CD14-positive monocyte (primary cell): ENCODE data around the gene NUP50. TPM values are rescaled to one million over a fixed set of nuclear protein-coding genes. Genes with fewer than 3 reads are reported as not detected.

Experiments
- DNase-seq, 3 donors: peaks; one replicate each; pipeline ENCODE4 v3.0.0-alpha.2; 2011 to 2022
- H2AFZ ChIP-seq: 2 replicates; pipeline ENCODE4 v1.6.0; 2012; ENCODE audit warnings: mild to moderate bottlenecking, low read depth, low read length, inconsistent platforms; ENCODE audit not compliant: insufficient read depth, poor library complexity, severe bottlenecking
- H3K27ac ChIP-seq, 2 donors: 1 replicate in 1 of 2; 2 replicates in 1 of 2; pipeline ENCODE4 v1.5.1; 2012 to 2013; ENCODE audit warnings: low read length in 2 of 2, control low read depth in 1 of 2, inconsistent platforms in 1 of 2, low read depth in 1 of 2, mild to moderate bottlenecking in 1 of 2
- H3K27me3 ChIP-seq, 2 donors: one replicate each; pipeline versions ENCODE4 v1.6.0 to v1.6.1; 2011 to 2013; ENCODE audit warnings: low read length in 2 of 2; ENCODE audit not compliant: control insufficient read depth in 2 of 2, insufficient read depth in 2 of 2
- H3K36me3 ChIP-seq, 2 donors: replicated peaks in 1 of 2; 1 replicate in 1 of 2; 2 replicates in 1 of 2; pipeline versions ENCODE4 v1.5.1 to v1.6.1; 2012 to 2013; ENCODE audit warnings: low read length in 2 of 2, control low read depth in 1 of 2, inconsistent platforms in 1 of 2, mild to moderate bottlenecking in 1 of 2; ENCODE audit not compliant: insufficient read depth in 2 of 2, control insufficient read depth in 1 of 2
- H3K4me1 ChIP-seq, 2 donors: 1 replicate in 1 of 2; 2 replicates in 1 of 2; pipeline versions ENCODE4 v1.5.1 to v1.6.1; 2012 to 2013; ENCODE audit warnings: low read length in 2 of 2, control low read depth in 1 of 2, inconsistent platforms in 1 of 2, mild to moderate bottlenecking in 1 of 2, moderate library complexity in 1 of 2; ENCODE audit not compliant: insufficient read depth in 2 of 2, control insufficient read depth in 1 of 2
- H3K4me2 ChIP-seq: replicated peaks from 2 replicates; pipeline ENCODE3; 2012; ENCODE audit warnings: low read length, moderate library complexity, mild to moderate bottlenecking; ENCODE audit not compliant: poor library complexity, severe bottlenecking; ENCODE audit errors: extremely low read depth
- H3K4me3 ChIP-seq, 3 experiments: fragments of 200-600 bp in 1 of 3; sonication (generic) in 1 of 3; replicated peaks in 1 of 3; 1 replicate in 2 of 3; 2 replicates in 1 of 3; pipeline ENCODE4 v1.5.1; 2011 to 2013; ENCODE audit warnings: low read length in 3 of 3, mild to moderate bottlenecking in 3 of 3, control low read depth in 2 of 3, low read depth in 2 of 3, inconsistent platforms in 1 of 3, moderate library complexity in 1 of 3
- H3K79me2 ChIP-seq: 2 replicates; pipeline ENCODE4 v1.6.0; 2012; ENCODE audit warnings: mild to moderate bottlenecking, control low read depth, inconsistent platforms, low read length, moderate library complexity; ENCODE audit not compliant: insufficient read depth
- H3K9ac ChIP-seq: 2 replicates; pipeline ENCODE4 v1.6.0; 2017; ENCODE audit warnings: low read length, mild to moderate bottlenecking; ENCODE audit not compliant: insufficient read depth, poor library complexity, severe bottlenecking
- H3K9me3 ChIP-seq, 2 donors: replicated peaks in 1 of 2; 1 replicate in 1 of 2; 2 replicates in 1 of 2; pipeline versions ENCODE4 v1.5.1 to v1.6.1; 2012 to 2013; ENCODE audit warnings: low read length in 2 of 2, control low read depth in 1 of 2; ENCODE audit not compliant: control insufficient read depth in 1 of 2, insufficient read depth in 1 of 2
- H4K20me1 ChIP-seq: 2 replicates; pipeline ENCODE4 v1.6.0; 2012; ENCODE audit warnings: mild to moderate bottlenecking, low read length, control low read depth, moderate library complexity; ENCODE audit not compliant: insufficient read depth
- H3K27ac Mint-ChIP-seq, 7 donors: one replicate each; pipeline ENCODE4 v1.8.0; 2020; ENCODE audit warnings: mild to moderate bottlenecking in 7 of 7, mixed read lengths in 7 of 7, moderate library complexity in 6 of 7, inconsistent platforms in 2 of 7
- H3K27me3 Mint-ChIP-seq, 3 donors: one replicate each; pipeline ENCODE4 v1.8.0; 2021 to 2022; ENCODE audit warnings: low read depth in 3 of 3, mild to moderate bottlenecking in 3 of 3, mixed read lengths in 3 of 3, moderate library complexity in 3 of 3, inconsistent platforms in 1 of 3
- H3K36me3 Mint-ChIP-seq, 2 donors: one replicate each; pipeline ENCODE4 v1.8.0; 2020; ENCODE audit warnings: mixed read lengths in 2 of 2, inconsistent platforms in 1 of 2, mild to moderate bottlenecking in 1 of 2
- H3K4me1 Mint-ChIP-seq: one replicate; pipeline ENCODE4 v1.8.0; 2020; ENCODE audit warnings: mild to moderate bottlenecking, mixed read lengths
- H3K4me3 Mint-ChIP-seq, 2 donors: one replicate each; pipeline ENCODE4 v1.8.0; 2020; ENCODE audit warnings: mild to moderate bottlenecking in 2 of 2, mixed read lengths in 2 of 2, moderate library complexity in 1 of 2
- H3K9me3 Mint-ChIP-seq, 7 donors: one replicate each; pipeline ENCODE4 v1.8.0; 2020 to 2022; ENCODE audit warnings: mixed read lengths in 7 of 7, mild to moderate bottlenecking in 6 of 7, moderate library complexity in 6 of 7, inconsistent platforms in 2 of 7
- WGBS: methylation state at CpG from one replicate; pipeline ENCODE4 v1.1.5; 2013; ENCODE audit warnings: missing lambda C conversion rate; ENCODE audit not compliant: insufficient coverage; 5-methylcytosine and 5-hydroxymethylcytosine counted together
- intact Hi-C, 2 donors: fragments of 100-400 bp; cut with micrococcal nuclease; formaldehyde crosslinking; loops; one replicate each; pipeline versions ENCODE4 v1.15.0 to v1.15.1; 2023
- polyA plus RNA-seq, 3 donors: library from polyadenylated mRNA; depleted of rRNA in 1 of 3; unstranded in 2 of 3; stranded (reverse) in 1 of 3; fragments of 300-500 nt in 2 of 3; fragments of >200 nt in 1 of 3; fragmentation: Illumina TruSeq in 2 of 3; gene quantifications; 1 replicate in 2 of 3; 2 replicates in 1 of 3; pipeline ENCODE4 v1.2.3, GENCODE V29; 2012 to 2021
- TF ChIP-seq, protein P1 (sequence below): fragments of 200-600 bp; IDR thresholded peaks from one replicate; pipeline ENCODE4 v1.8.0; 2022; ENCODE audit warnings: antibody characterized with exemption, mild to moderate bottlenecking

Gene NUP50
- polyA plus RNA-seq, 3 donors: 23.4 to 28.4 (median 26.9) TPM

DNA sequence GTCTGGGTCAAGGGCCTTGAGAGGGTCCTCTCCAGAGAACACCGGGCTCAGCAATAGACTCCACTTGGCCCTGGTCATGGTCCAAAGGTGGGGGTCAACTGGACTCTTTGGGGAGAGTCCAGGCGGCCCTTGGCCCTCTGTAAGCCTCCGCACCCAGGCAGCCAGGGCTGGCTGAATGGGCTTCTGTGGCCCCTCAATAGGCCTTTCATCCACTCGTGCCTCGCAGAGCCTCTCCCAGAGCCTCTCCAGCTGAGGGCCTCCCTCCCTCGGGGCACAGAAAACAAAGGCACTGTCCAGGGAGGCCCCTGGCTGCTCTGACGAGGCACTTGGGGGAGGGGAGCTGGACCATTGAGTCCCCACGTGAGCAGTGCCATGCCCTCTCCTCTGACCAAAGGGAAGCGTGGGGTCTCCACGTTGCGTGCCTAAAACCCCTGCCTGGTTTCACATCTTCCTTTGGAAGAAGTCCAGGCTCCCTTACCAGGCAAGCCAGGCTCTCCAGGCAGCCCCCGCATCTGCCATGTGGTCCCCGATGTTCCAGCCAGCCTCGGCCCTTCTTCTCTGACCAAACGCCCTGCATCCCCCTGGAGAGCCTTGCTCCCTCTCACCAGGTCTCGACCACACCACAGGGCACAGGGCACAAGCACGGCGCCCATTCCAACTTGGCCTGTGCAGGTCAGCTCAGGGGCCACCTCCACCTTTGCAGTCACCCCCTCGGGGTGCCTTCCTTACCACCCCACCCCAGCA is 61.4 kb downstream of the NUP50 start:
- Mint-ChIP-seq H3K27me3 (no peaks in the 10 kb centered on the region), H3K4me1 (peaks cover 91% of the 10 kb centered on the region), H3K27ac (peak overlapping the region; percentile 97 to 100 (median 99)), H3K9me3 (peaks cover 0 to 3% (median 0%) of the 10 kb centered on the region in 7 donors), H3K4me3 (peak overlapping the region in 1 of 2 donors; percentile 80), H3K36me3 (peaks cover 12 to 28% of the 10 kb centered on the region in 2 donors)
- TF ChIP-seq, protein P1, sequence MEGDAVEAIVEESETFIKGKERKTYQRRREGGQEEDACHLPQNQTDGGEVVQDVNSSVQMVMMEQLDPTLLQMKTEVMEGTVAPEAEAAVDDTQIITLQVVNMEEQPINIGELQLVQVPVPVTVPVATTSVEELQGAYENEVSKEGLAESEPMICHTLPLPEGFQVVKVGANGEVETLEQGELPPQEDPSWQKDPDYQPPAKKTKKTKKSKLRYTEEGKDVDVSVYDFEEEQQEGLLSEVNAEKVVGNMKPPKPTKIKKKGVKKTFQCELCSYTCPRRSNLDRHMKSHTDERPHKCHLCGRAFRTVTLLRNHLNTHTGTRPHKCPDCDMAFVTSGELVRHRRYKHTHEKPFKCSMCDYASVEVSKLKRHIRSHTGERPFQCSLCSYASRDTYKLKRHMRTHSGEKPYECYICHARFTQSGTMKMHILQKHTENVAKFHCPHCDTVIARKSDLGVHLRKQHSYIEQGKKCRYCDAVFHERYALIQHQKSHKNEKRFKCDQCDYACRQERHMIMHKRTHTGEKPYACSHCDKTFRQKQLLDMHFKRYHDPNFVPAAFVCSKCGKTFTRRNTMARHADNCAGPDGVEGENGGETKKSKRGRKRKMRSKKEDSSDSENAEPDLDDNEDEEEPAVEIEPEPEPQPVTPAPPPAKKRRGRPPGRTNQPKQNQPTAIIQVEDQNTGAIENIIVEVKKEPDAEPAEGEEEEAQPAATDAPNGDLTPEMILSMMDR: no peak
- DNase-seq: peak in 1 of 3 donors; percentile 34
- Histone ChIP-seq H3K27me3 (no peaks in the 10 kb centered on the region), H3K4me1 (peaks cover 93% of the 10 kb centered on the region in 2 donors), H2AFZ (peak overlapping the region; percentile 59), H3K4me2 (peak overlapping the region; percentile 30), H3K9ac (peak overlapping the region; percentile 73), H3K27ac (peak overlapping the region; percentile 95 to 98), H3K36me3 (peaks cover 0 to 7% of the 10 kb centered on the region in 2 donors), H3K4me3 (peak overlapping the region in 1 of 3 experiments; percentile 4), H3K9me3 (no peaks in the 10 kb centered on the region), H4K20me1 (peaks cover 53% of the 10 kb centered on the region), H3K79me2 (peaks cover 98% of the 10 kb centered on the region)
- intact Hi-C loops: loop anchor here in 1 of 2 donors (5.0 kb wide), 2 partner anchors 58 to 87 kb away; no protein-coding TSS in a partner anchor
- WGBS: 62% methylated on average over 16 of the region's 19 CpGs

DNA sequence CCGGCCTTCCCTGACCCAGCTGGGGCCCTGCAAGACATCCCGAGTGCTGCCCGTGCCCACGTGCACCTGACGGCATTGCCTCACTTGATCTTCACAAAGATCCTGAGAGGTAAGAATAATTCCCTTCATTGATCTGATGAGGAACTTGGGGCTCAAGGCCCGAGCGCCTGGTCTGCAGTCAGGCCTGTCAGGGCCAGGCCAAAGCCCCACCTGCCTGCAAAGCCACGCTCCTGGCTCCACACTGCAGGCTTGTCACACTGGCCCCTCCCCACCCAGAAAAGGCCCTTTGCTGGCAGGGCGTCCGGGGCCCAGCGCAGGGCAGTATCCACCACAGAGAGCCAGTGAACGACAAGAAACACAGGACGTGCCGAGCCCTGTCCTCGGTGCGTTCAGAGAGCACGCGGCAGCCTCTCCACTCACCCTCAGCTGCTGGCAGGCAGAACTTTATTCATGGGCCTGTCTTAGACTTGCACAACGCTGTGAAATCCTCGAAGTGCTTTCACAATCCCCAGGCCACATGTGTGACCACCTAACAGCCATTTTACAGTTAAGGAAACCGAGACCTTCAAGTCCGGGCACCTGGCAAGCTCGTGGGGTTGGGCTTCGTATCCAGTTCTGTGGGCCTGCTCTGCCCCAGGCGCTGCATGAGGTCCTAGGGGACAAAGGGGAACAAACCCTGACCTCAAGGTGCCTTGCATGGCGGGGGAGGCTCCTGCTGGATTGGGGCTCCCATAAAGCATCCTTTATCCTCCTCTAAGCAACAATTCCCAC is 62.2 kb downstream of the NUP50 start:
- H2AFZ ChIP-seq: peak overlapping the region; percentile 59

More for the DNA sequence above, 62.2 kb downstream of the NUP50 start:
- Mint-ChIP-seq H3K27ac (peak overlapping the region; percentile 97 to 100 (median 99)), H3K36me3 (peaks cover 12 to 28% of the 10 kb centered on the region in 2 donors), H3K27me3 (no peaks in the 10 kb centered on the region), H3K4me1 (peaks cover 95% of the 10 kb centered on the region), H3K9me3 (peaks cover 0 to 3% (median 0%) of the 10 kb centered on the region in 7 donors), H3K4me3 (peak overlapping the region in 1 of 2 donors; percentile 80)
- Histone ChIP-seq H4K20me1 (peaks cover 45% of the 10 kb centered on the region), H3K4me1 (peaks cover 96 to 100% of the 10 kb centered on the region in 2 donors), H3K36me3 (peaks cover 0 to 7% of the 10 kb centered on the region in 2 donors), H3K79me2 (peaks cover 98% of the 10 kb centered on the region), H3K9me3 (no peaks in the 10 kb centered on the region), H3K9ac (peak overlapping the region; percentile 73), H3K4me3 (peak overlapping the region in 1 of 3 experiments; percentile 4), H3K27me3 (no peaks in the 10 kb centered on the region), H3K4me2 (peak overlapping the region; percentile 30), H3K27ac (peak overlapping the region; percentile 95 to 98)
- intact Hi-C loops: loop anchor here in 1 of 2 donors (5.0 kb wide), 2 partner anchors 59 to 86 kb away; no protein-coding TSS in a partner anchor
- WGBS: 17% methylated on average over 26 of the region's 26 CpGs
- DNase-seq: peak; percentile 85 to 95 (median 89)
- TF ChIP-seq, protein P1: no peak
